Lung microvascular endothelial cell (primary cell): ENCODE results near the gene ZNF485. TPM values are rescaled to one million over a fixed set of nuclear protein-coding genes. Genes with fewer than 3 reads are reported as not detected.
"Not testable (repeated sequence)": the region's sequence is repeated elsewhere in the genome, so short reads cannot be mapped to it uniquely, and the experiment has no call there.

Experiments
- DNase-seq, 2 donors: peaks; one replicate each; pipeline versions ENCODE4 v3.0.0 to v3.0.0-alpha.2; 2010; ENCODE audit warnings: low read depth in 2 of 2
- total RNA-seq: library from RNA; depleted of rRNA; stranded (reverse); fragments of >200 nt; gene quantifications from 2 replicates; pipeline ENCODE4 v1.2.1, GENCODE V29; 2014

The ZNF485 gene
- total RNA-seq, 1 donor from 2014 or later = 0.60 TPM

DNA sequence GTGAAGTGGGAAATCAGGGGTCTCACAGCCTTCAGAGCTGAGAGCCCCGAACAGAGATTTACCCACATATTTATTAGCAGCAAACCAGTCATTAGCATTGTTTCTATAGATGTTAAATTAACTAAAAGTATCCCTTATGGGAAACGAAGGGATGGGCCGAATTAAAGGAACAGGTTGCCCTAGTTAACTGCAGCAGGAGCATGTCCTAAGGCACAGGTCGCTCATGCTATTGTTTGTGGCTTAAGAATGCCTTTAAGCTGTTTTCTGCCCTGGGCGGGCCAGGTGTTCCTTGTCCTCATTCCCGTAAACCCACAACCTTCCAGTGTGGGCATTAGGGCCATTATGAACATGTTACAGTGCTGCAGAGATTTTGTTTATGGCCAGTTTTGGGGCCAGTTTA is 4.7 kb upstream of the ZNF485 start:
- DNase-seq = not testable (repeated sequence)

DNA sequence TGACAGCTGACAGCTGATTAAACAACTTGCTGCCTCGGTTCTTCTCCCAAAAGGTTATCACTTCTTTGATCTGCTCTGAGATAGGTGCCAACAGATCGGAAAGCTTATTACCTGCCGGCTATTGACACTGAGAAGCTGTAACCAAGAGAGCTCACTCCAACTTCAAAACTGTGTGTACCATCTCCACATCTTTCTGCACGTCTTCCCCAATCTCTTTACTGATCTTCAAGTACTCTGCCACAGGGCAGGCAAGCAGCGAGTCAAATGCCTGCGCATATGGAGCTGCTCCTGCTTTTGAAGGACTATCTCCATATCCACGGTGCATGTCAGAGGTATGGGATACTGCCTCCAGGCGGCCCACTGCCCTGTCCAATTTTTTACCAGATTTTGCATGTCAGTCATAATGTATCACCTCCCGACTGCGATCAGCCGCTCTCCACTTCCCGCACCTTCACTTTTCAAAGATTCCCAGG is 352 bp upstream of the ZNF485 start:
- DNase-seq = no peak

DNA sequence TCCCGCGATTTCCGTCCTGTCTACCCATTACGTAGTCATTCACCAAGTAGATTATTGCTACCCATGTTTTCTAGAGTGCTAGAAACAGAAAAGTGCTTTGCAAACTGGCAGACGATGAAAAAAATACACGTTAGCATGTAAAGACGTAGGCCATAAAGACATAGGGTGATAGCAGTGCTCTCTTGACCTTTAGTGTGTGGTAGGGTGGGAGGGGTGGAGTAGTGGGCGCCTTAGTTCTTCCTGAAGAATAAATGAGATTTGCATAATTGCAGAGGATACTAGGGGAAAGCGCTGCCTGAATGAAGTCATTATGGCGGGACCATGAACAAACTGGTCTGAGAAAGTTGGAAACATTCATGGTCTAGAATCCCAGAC is 948 bp downstream of the ZNF485 start:
- no peak for DNase-seq

DNA sequence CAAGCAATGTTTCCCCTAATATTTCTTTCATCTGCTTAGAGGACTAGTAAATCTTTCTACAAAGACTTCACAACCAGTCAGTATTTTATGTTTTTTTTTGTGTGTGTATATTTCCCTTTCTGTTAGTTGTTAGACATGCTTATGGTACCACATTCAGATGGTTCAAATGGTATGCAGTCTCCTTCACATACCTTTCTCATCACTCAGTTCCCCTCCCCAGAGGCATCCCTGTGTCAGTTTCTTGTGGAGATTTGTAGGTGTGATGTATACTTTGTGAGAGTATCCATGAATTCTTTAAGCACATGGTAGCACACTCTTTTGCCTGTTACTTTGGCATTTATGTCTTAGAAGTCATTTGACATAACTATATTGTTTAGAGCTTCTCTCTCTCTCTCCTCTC is 4.4 kb downstream of the ZNF485 start:
- no peak for DNase-seq

DNA sequence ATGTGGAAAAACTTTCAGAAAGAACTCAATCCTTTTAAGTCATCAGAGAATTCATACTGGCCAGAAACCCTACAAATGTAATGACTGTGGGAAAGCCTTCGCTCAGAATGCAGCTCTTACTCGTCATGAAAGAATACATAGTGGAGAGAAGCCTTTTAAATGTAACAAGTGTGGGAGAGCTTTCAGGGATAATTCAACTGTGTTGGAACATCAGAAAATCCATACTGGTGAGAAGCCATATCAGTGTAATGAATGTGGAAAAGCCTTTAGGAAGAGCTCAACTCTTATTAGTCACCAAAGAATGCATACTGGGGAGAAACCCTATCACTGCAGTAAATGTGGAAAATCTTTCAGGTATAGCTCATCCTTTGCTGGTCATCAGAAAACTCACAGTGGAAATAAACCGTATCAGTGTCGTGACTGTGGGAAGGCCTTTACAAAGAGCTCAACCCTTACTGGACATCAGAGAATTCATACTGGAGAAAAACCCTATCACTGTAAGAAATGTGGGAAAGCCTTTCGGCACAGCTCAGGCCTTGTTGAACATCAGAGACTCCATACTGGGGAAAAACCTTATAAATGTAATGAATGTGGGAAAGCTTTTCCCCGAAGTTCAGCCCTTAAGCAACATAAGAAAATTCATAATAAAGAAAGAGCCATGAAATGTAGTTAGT is 10.6 kb downstream of the ZNF485 start:
- DNase-seq = no peak

DNA sequence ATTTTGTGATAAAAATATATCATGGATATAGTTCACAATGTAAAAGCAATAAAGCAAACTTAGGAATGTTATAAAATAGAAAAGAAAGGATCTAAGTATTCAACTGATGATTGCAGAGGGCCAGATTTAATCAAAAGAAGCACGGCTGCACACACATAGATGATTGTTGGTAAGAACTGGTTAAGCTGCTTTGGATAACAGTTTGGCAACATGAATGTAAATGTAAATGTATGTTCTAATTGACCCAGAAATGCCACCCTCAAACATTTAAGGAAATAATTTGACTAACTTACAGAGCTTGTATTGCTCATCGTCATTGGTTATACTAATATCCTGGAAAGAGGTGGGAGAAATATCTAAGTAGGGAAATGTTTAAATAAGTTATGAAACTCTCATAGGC is 13.1 kb downstream of the ZNF485 start:
- no peak for DNase-seq

DNA sequence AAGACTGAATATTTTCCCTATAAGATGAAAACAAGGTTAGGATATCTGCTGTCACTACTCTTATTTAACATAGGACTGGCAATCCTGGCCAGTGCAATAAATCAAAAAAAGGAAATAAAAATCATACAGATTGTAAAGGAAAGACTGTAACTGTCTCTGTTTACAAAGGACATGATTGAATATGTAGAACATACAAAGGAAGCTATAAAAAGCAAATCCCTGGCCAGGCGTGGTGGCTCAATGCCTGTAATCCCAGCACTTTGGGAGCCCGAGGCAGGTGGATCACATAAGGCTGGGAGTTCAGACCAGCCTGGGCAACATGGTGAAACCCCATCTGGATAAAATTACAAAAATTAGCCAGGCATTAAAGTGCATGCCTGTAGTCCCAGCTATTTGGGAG is 15.8 kb downstream of the ZNF485 start:
- no peak for DNase-seq

DNA sequence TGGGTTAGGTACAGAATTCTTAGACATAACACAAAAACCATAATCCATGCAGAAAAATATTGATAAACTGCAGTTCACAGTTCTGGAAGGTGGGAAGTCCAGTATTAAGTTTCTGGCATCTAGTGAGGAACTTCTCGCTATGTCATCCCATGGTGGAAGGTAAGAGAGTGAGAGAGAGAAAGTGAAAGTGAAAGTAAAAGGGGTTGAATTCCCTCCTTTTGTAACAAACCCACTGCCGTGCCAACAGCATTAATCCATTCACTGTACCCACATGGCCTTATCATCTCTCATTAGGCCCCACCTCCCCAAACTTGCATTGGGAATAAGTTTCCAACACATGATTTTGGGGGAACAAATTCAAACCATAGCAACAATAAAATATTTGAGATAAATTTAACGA is 17.1 kb downstream of the ZNF485 start:
- peak; percentile 61 to 66 for DNase-seq

DNA sequence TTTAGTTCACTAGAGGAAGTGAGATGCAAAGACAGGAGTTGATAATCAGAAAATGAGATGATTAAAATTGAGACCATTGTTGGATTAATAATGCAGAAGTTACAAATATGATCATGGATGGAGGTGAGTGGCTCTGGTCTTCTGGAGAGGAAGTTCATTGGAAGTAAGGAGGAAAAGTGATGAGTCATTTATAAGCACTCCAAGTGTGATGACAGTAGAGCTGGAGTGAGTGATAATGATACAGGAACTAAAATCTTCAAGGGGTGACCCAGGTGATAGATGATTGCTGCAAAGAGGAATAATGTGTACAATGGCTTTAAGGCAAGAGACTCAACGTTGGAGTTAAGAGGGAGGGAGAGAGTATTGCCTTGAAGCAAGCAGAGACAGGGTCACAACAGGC is 21.7 kb downstream of the ZNF485 start:
- DNase-seq = no peak

DNA sequence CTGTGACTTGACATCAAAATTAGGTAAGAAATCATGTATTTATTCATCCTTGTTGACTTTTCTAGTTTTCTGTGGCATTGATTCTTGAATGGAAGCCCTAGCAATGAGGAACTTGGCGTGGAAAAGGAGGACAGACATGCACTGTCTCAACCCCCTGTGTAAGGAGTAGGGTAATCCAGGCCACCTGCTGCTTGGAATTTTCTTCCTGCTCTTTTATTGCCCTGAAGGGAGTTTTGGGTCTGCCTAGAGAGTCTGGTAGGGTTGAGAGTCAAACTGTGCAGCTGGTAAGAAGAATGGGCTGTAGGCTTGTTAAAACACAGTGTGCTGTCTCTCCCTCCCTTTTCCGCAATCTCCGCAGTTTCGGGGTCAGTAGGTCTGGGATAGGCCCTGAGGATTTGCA is 22.7 kb downstream of the ZNF485 start:
- DNase-seq = no peak

DNA sequence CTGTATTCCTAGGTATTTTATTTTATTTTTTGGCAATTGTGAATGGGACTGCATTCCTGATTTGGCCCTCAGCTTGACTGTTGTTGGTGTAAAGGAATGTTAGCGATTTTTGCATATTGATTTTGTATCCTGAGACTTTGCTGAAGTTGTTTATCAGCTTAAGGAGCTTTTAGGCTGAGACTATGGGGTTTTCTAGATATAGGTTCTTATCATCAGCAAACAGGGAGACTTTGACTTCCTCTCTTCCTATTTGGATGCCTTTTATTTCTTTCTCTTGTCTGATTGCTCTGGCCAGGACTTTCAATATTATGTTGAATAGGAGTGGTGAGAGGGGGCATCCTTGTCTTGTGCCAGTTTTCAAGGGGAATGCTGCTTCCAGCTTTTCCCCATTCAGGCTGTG is 29.6 kb downstream of the ZNF485 start:
- not testable (repeated sequence) for DNase-seq

DNA sequence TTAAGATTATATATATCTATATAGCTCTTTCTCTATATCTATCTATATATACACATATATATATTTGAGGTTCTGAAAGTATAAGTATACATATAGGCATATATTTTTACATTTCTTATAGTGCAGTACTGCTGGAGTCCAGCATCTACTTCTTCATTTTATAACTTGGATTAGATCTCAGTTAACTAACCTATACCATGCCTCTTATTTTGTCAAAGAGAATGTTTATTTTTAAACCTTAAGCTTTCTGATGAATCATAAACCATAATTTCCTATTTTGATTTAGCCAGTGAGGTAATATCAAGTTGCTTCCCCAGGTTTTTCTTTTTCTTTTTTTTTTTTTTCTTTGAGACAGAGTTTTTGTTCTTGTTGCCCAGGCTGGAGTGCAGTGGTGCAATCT is 34.4 kb downstream of the ZNF485 start:
- DNase-seq = peak in 1 of 2 donors; percentile 18

DNA sequence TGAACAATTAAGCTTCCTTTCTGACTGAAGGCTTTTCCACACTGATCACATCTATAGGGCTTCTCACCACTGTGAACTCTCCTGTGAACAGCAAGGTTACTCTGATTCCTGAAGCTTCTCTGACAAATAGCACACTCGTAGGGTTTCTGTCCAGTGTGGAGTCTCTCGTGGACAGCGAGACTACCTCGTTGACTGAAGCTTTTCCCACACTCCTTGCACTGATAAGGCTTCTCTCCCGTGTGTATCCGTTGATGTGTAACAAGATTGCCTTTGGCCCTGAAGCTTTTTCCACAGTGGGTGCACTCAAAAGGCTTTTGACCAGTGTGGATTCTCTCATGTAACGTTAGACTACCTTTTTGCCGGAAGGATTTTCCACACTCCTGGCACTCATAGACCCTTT is 38.0 kb downstream of the ZNF485 start:
- peak in 1 of 2 donors; percentile 11 for DNase-seq

DNA sequence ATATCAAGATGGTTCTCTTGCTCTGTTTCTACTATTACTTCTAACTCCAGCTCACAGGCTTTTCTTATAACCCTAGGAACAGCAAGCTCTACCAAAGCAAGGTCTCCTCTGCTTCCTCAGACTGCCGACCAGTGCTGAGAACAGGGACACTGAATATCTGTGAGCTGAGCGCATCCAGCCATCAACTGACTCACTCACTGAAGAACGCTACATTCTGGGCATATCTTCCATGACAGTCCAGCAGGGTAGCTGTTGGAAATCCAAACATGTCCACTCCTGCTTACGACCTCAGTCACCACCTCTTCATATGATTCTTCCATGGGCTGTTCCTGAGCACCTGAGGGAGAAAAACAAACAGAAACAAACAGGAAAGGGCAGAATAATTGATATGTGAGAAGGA is 39.6 kb downstream of the ZNF485 start:
- DNase-seq = no peak

DNA sequence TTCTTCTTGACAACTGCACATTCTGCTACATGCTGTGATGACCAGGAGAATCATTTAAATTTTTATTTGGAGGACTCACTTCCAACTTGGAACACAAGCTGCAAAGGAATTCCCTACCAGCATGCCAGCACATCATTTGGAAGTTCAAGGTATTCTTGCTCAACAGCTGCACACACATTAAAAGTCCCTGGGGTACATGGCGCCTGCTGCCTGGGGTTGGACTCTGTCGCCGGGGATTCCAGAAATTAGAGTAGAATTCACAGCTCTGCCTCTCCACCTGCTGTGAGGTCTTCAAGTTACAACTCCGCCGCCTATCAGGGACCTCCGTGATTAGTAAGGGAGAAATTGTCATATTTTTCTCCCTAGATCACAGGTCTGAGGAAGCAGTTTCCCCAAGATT is 41.3 kb downstream of the ZNF485 start:
- no peak for DNase-seq

DNA sequence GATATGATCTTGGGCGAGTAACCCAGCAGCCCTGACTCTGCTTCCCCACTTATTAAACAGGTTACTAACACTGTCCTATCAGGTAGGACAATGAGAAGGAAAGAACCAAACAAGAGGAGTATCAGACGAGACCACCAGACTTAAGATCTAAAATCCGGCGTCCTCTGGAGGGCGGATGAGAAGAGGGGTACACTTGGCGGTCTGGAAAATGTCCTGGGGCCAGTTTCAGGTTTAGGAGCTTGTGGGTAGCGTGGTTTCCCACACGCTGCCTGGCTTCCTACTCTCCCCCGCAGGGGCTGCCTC is 41.8 kb downstream of the ZNF485 start:
- no peak for DNase-seq

DNA sequence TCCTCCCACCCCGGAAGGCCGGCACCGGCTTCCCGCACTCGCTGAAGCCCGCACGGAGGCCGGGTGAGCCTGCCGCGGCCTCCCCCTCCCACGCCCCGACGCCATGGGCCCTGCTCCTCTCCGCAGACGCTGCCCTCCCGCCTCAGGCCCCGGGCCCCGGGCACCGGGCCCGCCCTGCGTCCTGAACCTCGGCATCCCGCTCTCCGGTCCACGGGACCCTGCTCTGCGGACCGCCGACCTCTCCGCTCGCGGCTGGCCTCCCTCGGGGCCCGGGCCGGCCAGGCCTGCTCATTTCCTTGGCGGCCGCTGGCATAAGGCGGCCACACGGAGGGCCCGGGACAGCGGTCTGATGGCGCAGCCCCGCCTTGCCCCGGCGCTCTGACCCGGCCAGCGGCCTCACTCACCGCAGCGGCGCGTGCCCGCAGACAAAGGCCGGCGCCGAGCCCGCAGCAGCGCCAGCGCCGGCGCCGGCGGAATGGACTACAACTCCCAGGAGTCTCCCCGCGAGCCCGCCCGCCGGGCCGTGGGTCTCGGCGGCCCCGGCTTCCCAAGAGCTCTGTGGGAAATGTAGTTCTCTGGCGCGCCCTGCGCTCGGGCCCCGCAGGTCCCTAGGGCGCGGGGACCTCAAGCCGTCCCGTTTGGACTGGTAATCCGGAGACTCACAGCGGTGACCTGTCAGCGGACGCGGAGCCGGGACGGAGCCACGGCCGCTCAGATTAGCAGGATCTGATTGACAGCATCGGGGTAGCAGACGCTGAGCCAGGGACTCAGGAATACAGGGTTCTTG is 42.4 kb downstream of the ZNF485 start, which contains the start of gene ZNF32:
Gene ZNF32, minus strand, starts transcription at position 484 of the 787 bp plus-strand sequence. CDS start 2,748 bp downstream, outside the sequence.
- peak; percentile 87 to 89 for DNase-seq

DNA sequence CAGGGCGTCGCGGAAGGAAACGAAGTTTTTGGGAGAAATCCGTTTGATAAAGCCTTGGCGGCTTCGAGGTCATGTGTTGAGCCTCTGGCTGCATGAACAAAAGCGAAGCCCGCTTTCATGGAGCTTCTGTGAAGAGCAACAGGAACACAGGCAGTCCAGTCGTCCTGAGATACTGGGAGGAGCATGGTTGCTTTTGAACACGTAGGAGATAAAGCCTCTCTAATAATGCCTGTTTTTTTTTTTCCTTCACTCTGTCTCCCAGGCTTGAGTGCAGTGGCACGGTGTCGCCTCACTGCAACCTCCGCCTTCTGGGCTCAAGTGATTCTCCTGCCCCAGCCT is 42.9 kb downstream of the ZNF485 start:
- peak in 1 of 2 donors; percentile 27 for DNase-seq

DNA sequence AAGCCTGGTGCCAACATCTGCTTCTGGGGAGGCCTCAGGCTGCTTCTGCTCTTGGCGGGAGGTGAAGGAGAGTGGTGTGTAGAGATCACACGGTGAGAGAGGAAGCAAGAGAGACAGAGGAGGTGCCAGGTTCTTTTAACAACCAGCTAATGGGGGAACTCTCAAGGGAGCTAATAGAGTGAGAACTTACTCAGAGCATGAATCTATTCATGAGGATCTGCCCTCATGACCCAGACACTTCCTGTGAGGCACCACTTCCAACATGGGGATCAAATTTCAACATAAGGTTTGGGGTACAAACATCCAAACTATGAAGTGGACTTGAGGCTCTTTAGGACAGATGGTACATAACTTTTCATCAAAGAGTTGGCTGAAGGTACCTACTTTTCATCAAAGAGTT is 47.5 kb downstream of the ZNF485 start:
- DNase-seq = no peak

DNA sequence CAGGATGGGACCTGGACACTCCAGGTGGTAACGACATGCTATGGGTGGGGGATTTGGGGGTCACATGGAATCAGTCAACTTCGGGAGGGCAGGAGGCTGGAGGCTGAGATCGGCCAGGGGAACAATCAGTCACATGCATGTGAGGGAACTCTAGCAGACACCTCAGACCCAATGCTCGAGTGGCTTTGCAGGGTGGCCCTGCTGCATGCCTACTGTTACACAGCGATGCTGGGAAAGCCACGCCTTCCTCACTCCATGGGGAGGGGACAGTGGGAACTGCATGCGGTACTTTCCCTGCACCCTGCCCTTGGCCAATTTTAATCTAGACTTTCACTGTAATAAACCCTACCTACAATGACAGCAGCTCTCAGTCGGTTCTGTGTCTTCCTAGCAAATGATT is 49.1 kb downstream of the ZNF485 start:
- no peak for DNase-seq

DNA sequence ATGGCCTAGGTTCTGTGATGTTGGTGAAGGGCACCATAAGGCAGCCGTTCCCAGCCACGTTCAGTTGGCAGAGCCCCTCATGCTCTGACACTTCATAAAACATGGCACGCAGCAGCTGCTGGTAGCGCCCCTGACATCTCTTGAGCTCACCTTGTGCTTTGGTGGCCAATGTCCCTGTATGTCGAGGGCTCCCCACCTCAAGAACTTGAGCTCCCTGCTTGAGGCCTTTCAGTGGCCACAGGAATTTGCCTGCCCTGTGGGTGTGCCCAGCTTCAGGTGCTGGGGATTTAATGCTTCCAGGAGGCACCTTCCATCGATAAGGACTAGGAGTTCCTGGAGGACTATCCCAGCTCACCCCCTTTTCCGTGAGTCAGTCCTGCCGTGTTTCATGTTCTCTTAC is 52.0 kb downstream of the ZNF485 start:
- DNase-seq = no peak

DNA sequence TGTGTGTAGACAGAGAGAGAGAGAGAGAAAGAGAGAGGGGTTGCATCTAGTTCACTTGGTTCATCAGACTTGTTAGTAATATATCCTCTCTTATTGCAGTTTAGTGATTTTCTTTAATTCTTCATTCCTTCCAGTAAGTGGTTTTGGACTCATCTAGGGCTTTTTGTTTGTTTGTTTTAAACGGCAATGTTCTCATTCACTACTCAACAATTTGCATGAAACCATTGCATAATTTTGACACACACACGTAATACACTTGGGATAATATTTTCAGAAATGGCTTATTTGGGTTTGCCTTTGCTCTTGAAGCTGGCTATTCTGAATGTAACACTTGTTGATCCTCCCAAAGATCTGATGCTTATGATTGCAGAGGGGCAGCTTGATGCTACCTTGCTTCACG is 58.8 kb downstream of the ZNF485 start:
- DNase-seq = no peak

DNA sequence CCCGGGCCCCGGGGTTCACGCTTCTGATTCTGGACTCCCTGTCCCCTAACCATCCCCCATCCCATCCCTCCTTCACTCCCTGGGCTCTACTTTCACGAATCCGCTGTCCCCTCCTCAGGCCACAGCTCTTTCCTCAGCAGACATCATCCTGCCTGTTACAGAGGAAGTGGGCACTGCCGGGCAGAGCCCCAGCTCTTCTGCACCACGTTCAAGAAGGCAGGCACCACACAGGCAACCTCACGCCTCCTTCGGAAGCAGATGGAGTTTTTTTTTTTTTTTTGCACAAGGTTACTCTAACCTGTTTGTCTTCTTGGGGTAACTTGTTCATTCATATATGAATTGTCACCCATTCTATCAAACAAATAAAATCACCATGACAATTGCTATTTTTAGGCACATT is 60.3 kb downstream of the ZNF485 start:
- no peak for DNase-seq
